ENCODE measurements around the gene ZNF787. TPM values are rescaled to one million over a fixed set of nuclear protein-coding genes. Genes with fewer than 3 reads are reported as not detected.
A peak's percentile ranks its signal among the peaks of the same experiment; 100 is the strongest.
"Not testable (repeated sequence)": the region's sequence is repeated elsewhere in the genome, so short reads cannot be mapped to it uniquely, and the experiment has no call there.

ZNF787 gene
- total and polyA plus RNA-seq, 2 donors = 19.4 to 19.8 TPM

DNA sequence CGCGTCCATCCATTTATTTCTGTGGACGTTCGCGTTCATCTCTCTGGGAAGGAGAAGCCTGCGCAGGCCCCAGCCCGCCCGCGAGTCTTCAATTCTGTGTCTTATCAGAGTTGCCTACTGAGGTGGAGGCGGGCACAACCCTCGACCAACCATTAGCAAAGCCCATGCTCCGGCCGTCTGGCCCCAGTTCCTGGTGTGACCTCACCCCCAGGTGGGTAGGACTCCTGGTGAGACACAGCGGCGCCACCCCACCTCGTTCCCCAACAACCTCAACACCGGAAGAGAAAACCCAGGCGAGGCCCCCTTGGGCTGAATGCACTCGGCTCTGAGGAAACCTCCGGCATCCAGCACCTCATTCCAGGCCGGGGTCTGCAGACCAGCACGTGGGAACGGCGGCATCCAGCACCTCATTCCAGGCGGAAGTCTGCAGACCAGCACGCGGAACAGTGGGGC lies 14.7 kb downstream of the ZNF787 start:
- no peak overlapping the region for H3K27ac ChIP-seq (ENCODE audit: low read depth in 1 of 2, low read length in 1 of 2)
- H3K27me3 ChIP-seq (ENCODE audit: control insufficient read depth in 2 of 2, insufficient read depth in 1 of 2, low read length in 1 of 2) = no peaks in the 10 kb centered on the region
- no peak overlapping the region for H3K4me3 ChIP-seq (ENCODE audit: low read length in 2 of 2)
- H3K36me3 ChIP-seq (ENCODE audit: control insufficient read depth in 2 of 2, insufficient read depth in 2 of 2, low read length in 1 of 2) = peaks cover 17 to 22% of the 10 kb centered on the region in 2 donors
- WGBS = 76% methylated on average over 27 of the region's 27 CpGs
- no peak for DNase-seq (ENCODE audit: low read depth in 6 of 9, low spot score in 9 of 9)
- H3K4me1 ChIP-seq (ENCODE audit: control insufficient read depth in 2 of 2, insufficient read depth in 2 of 2, low read length in 2 of 2) = peaks cover 6 to 30% of the 10 kb centered on the region in 2 donors
- no peaks in the 10 kb centered on the region for H3K9me3 ChIP-seq (ENCODE audit: control insufficient read depth in 2 of 2, insufficient read depth in 1 of 2, low read length in 1 of 2)

- H3K27me3 ChIP-seq (ENCODE audit: control insufficient read depth in 2 of 2, insufficient read depth in 1 of 2, low read length in 1 of 2); H3K9me3 ChIP-seq (ENCODE audit: control insufficient read depth in 2 of 2, insufficient read depth in 1 of 2, low read length in 1 of 2); H3K27ac ChIP-seq (ENCODE audit: low read depth in 1 of 2, low read length in 1 of 2); DNase-seq (ENCODE audit: low read depth in 6 of 9, low spot score in 9 of 9); H3K4me3 ChIP-seq (ENCODE audit: low read length in 2 of 2): not testable (repeated sequence)
- Histone ChIP-seq H3K36me3 (ENCODE audit: control insufficient read depth in 2 of 2, insufficient read depth in 2 of 2, low read length in 1 of 2) (peaks cover 21 to 26% of the 10 kb centered on the region in 2 donors), H3K4me1 (ENCODE audit: control insufficient read depth in 2 of 2, insufficient read depth in 2 of 2, low read length in 2 of 2) (peaks cover 3 to 25% of the 10 kb centered on the region in 2 donors)
- WGBS = 97% methylated on average over 61 of the region's 61 CpGs
Observed at GRCh38 chr19:56105831-56106396, 15.2 kb downstream of the ZNF787 start.

DNA sequence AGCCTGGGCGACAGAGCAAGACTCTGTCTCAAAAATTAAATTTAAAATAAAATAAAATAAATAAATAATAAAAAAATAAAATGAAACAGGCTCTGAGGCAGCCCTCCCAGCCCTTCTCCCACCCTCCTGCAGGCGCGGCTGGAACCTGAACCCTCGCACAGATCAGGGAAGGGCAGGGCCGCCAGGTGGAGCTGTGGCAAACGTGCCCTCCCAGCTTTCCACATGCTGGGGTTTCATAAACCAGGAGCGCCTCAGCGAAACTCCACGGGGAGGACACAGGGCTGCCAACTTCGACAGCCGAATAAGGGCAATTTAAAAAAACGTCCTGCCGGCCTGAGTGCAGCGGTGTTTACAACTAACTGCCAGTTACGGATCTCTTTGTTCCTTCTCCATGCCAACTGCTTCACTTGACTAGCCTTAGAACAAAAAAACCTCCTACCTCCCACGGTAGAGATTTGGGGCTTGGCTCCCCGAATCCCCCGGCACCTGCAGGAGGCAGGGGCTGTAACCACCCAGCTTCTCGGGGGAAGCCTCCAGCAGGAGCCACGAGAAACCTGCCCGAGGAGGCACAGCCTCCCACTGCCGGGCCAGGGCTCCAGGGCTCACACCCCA lies 15.9 kb downstream of the ZNF787 start:
- H3K9me3 ChIP-seq (ENCODE audit: control insufficient read depth in 2 of 2, insufficient read depth in 1 of 2, low read length in 1 of 2) = no peaks in the 10 kb centered on the region
- H3K27me3 ChIP-seq (ENCODE audit: control insufficient read depth in 2 of 2, insufficient read depth in 1 of 2, low read length in 1 of 2) = no peaks in the 10 kb centered on the region
- whole genome bisulfite sequencing = 10% methylated on average over 22 of the region's 22 CpGs
- peaks cover 21 to 33% of the 10 kb centered on the region in 2 donors for H3K36me3 ChIP-seq (ENCODE audit: control insufficient read depth in 2 of 2, insufficient read depth in 2 of 2, low read length in 1 of 2)
- peak in 5 of 9 donors; percentile 38 to 78 (median 63) for DNase-seq (ENCODE audit: low read depth in 6 of 9, low spot score in 9 of 9)
- no peak overlapping the region for H3K4me3 ChIP-seq (ENCODE audit: low read length in 2 of 2)
- peak overlapping the region in 1 of 2 donors; percentile 62 for H3K27ac ChIP-seq (ENCODE audit: low read depth in 1 of 2, low read length in 1 of 2)
- H3K4me1 ChIP-seq (ENCODE audit: control insufficient read depth in 2 of 2, insufficient read depth in 2 of 2, low read length in 2 of 2) = peaks cover 3 to 22% of the 10 kb centered on the region in 2 donors

DNA sequence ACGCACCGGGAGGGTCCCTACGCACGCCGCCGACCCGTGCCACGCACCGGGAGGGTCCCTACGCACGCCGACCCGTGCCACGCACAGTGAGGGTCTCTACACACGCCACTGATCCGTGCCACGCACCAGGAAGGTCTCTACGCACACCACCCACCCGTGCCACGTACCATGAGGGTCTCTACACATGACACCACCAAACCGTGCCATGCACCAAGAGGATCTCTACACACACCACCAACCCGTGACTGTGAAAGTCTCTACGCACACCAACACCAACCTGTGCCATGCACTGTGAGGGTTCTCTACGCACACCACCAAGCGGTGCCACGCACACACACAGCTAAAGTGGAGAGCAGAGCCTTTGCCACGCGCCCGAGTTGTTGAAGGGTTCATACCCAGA lies 16.7 kb downstream of the ZNF787 start:
- 98% methylated on average over 28 of the region's 29 CpGs for WGBS
- DNase-seq (ENCODE audit: low read depth in 6 of 9, low spot score in 9 of 9) = no peak
- Histone ChIP-seq H3K27ac (ENCODE audit: low read depth in 1 of 2, low read length in 1 of 2) (no peak overlapping the region), H3K4me1 (ENCODE audit: control insufficient read depth in 2 of 2, insufficient read depth in 2 of 2, low read length in 2 of 2) (peaks cover 3 to 15% of the 10 kb centered on the region in 2 donors), H3K4me3 (ENCODE audit: low read length in 2 of 2) (no peak overlapping the region), H3K27me3 (ENCODE audit: control insufficient read depth in 2 of 2, insufficient read depth in 1 of 2, low read length in 1 of 2) (no peaks in the 10 kb centered on the region), H3K9me3 (ENCODE audit: control insufficient read depth in 2 of 2, insufficient read depth in 1 of 2, low read length in 1 of 2) (no peaks in the 10 kb centered on the region), H3K36me3 (ENCODE audit: control insufficient read depth in 2 of 2, insufficient read depth in 2 of 2, low read length in 1 of 2) (peaks cover 21 to 39% of the 10 kb centered on the region in 2 donors)

DNA sequence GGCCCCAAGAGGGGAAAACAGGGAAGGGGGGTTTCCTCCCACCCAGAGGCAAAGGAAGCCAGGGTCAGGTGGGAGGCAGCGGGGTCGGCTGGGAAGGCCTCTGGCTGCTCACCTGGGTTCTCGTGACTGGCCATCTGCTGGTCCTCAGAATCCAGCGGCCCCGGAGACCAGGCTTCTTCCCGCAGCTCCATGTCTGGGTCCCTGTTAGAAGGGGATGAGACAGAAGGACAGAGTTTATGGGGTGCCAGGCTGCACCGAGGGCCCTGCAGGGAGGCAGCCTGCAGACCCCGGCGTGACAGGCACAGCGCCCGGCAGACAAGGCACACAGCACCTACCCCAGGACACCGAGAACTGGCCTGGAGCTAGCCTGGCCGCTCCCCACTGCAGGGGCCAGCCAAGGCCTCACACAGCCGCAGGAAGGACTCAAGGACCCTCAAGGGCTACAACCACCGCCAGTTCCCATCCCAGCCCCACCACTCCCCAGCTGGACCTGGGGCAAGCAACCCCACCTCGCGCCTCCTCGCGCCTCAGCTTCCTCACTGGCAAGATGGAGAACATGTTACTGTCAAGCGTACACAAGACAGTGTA lies 18.0 kb downstream of the ZNF787 start:
- H3K36me3 ChIP-seq (ENCODE audit: control insufficient read depth in 2 of 2, insufficient read depth in 2 of 2, low read length in 1 of 2) = peaks cover 23 to 46% of the 10 kb centered on the region in 2 donors
- H3K4me3 ChIP-seq (ENCODE audit: low read length in 2 of 2) = no peak overlapping the region
- peaks cover 3 to 5% of the 10 kb centered on the region in 2 donors for H3K4me1 ChIP-seq (ENCODE audit: control insufficient read depth in 2 of 2, insufficient read depth in 2 of 2, low read length in 2 of 2)
- no peaks in the 10 kb centered on the region for H3K9me3 ChIP-seq (ENCODE audit: control insufficient read depth in 2 of 2, insufficient read depth in 1 of 2, low read length in 1 of 2)
- no peak for DNase-seq (ENCODE audit: low read depth in 6 of 9, low spot score in 9 of 9)
- 79% methylated on average over 20 of the region's 20 CpGs for WGBS
- H3K27me3 ChIP-seq (ENCODE audit: control insufficient read depth in 2 of 2, insufficient read depth in 1 of 2, low read length in 1 of 2) = no peaks in the 10 kb centered on the region
- H3K27ac ChIP-seq (ENCODE audit: low read depth in 1 of 2, low read length in 1 of 2) = no peak overlapping the region

DNA sequence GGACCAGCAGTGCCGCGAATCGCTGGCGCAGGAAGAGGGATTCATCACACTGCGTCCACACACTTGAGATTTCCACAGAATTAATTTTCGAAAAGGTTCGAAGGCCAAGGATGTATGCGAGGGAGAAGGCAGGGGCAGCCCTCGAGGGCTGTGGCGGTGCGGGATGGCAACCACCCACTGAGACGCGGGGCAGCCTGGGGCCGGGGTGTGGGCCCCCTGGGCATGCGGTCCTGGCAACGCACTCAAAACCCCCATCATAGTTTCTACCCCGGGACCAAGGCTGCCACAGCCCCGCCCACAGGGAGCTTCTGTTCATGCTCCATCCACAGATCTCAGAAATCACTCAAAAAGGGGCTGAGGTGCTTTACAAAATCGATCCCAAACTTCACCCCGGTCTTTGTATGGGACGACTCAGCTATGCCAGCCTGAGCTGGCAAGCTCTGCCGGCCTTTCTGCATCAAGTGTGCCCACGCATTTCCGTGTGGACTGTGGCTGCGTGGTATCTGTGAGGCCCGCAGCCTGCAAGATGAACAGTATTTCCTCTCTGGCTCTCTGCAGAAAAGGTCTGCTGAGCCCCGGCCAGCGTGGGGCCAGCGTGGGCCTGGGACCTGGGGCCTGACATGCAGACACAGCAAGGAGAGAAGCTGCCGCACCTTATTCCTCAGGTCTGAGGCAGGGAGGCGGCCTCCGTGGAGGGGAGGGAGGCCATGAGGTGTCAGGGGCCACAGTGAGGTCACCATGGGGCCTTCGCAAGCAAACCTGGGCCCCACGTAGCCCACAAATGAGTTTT lies 19.2 kb downstream of the ZNF787 start:
- H3K4me3 ChIP-seq (ENCODE audit: low read length in 2 of 2) = no peak overlapping the region
- WGBS = 93% methylated on average over 34 of the region's 34 CpGs
- H3K27ac ChIP-seq (ENCODE audit: low read depth in 1 of 2, low read length in 1 of 2) = no peak overlapping the region
- H3K4me1 ChIP-seq (ENCODE audit: control insufficient read depth in 2 of 2, insufficient read depth in 2 of 2, low read length in 2 of 2) = peaks cover 3 to 5% of the 10 kb centered on the region in 2 donors
- DNase-seq (ENCODE audit: low read depth in 6 of 9, low spot score in 9 of 9) = no peak
- H3K36me3 ChIP-seq (ENCODE audit: control insufficient read depth in 2 of 2, insufficient read depth in 2 of 2, low read length in 1 of 2) = peaks cover 25 to 57% of the 10 kb centered on the region in 2 donors
- no peaks in the 10 kb centered on the region for H3K27me3 ChIP-seq (ENCODE audit: control insufficient read depth in 2 of 2, insufficient read depth in 1 of 2, low read length in 1 of 2)
- H3K9me3 ChIP-seq (ENCODE audit: control insufficient read depth in 2 of 2, insufficient read depth in 1 of 2, low read length in 1 of 2) = no peaks in the 10 kb centered on the region

GRCh38 chr19:56101095-56101494 lies 20.0 kb downstream of the ZNF787 start:
- Histone ChIP-seq H3K9me3 (ENCODE audit: control insufficient read depth in 2 of 2, insufficient read depth in 1 of 2, low read length in 1 of 2) (no peaks in the 10 kb centered on the region), H3K27ac (ENCODE audit: low read depth in 1 of 2, low read length in 1 of 2) (no peak overlapping the region), H3K4me3 (ENCODE audit: low read length in 2 of 2) (no peak overlapping the region), H3K4me1 (ENCODE audit: control insufficient read depth in 2 of 2, insufficient read depth in 2 of 2, low read length in 2 of 2) (peaks cover 3 to 5% of the 10 kb centered on the region in 2 donors), H3K36me3 (ENCODE audit: control insufficient read depth in 2 of 2, insufficient read depth in 2 of 2, low read length in 1 of 2) (peaks cover 23 to 56% of the 10 kb centered on the region in 2 donors), H3K27me3 (ENCODE audit: control insufficient read depth in 2 of 2, insufficient read depth in 1 of 2, low read length in 1 of 2) (no peaks in the 10 kb centered on the region)
- DNase-seq (ENCODE audit: low read depth in 6 of 9, low spot score in 9 of 9) = no peak
- WGBS = 89% methylated on average over 25 of the region's 25 CpGs

- H3K27ac ChIP-seq (ENCODE audit: low read depth in 1 of 2, low read length in 1 of 2) = no peak overlapping the region
- no peak for DNase-seq (ENCODE audit: low read depth in 6 of 9, low spot score in 9 of 9)
- H3K4me3 ChIP-seq (ENCODE audit: low read length in 2 of 2) = no peak overlapping the region
- no peaks in the 10 kb centered on the region for H3K27me3 ChIP-seq (ENCODE audit: control insufficient read depth in 2 of 2, insufficient read depth in 1 of 2, low read length in 1 of 2)
- WGBS = 96% methylated on average over 31 of the region's 31 CpGs
- no peaks in the 10 kb centered on the region for H3K4me1 ChIP-seq (ENCODE audit: control insufficient read depth in 2 of 2, insufficient read depth in 2 of 2, low read length in 2 of 2)
- H3K36me3 ChIP-seq (ENCODE audit: control insufficient read depth in 2 of 2, insufficient read depth in 2 of 2, low read length in 1 of 2) = peaks cover 22 to 62% of the 10 kb centered on the region in 2 donors
- H3K9me3 ChIP-seq (ENCODE audit: control insufficient read depth in 2 of 2, insufficient read depth in 1 of 2, low read length in 1 of 2) = no peaks in the 10 kb centered on the region
Observed at GRCh38 chr19:56099638-56100539, 21.2 kb downstream of the ZNF787 start.

Data from thymus (tissue), 11 donors.